Ishikawa (cell line): ENCODE results near the gene LDLRAD2.

Experiments used
- EGR1 ChIP-seq: IDR thresholded peaks from 2 replicates; pipeline ENCODE4 v1.6.1; 2012
- MAX ChIP-seq: IDR thresholded peaks from 2 replicates; pipeline ENCODE4 v1.6.1; 2012
- NFIC ChIP-seq: IDR thresholded peaks from 2 replicates; pipeline ENCODE4 v1.6.1; 2012
- RAD21 ChIP-seq: IDR thresholded peaks from 2 replicates; pipeline ENCODE4 v1.6.1; 2012; ENCODE audit warnings: low read depth
- TAF1 ChIP-seq: IDR thresholded peaks from 2 replicates; pipeline ENCODE4 v1.6.1; 2012; ENCODE audit warnings: low read depth, mild to moderate bottlenecking

- TF ChIP-seq EGR1 (no peak), TAF1 (no peak), NFIC (no peak), RAD21 (no peak), MAX (no peak)
Observed at GRCh38 chr1:21865609-21865942, 53.5 kb downstream of the LDLRAD2 start.
